DOHH2 (cell line): Measurements from ENCODE around the gene METAP1D.

Source experiments
- CTCF ChIP-seq: fragments of 200-600 bp; sonication (generic); IDR thresholded peaks from one replicate; pipeline ENCODE4 v1.5.1; 2014; ENCODE audit warnings: antibody characterized with exemption, mild to moderate bottlenecking, low read depth, low read length; ENCODE audit not compliant: poor library complexity, severe bottlenecking
- EZH2phosphoT487 ChIP-seq: fragments of 200-600 bp; sonication (generic); IDR thresholded peaks from 2 replicates; pipeline ENCODE4 v1.6.1; 2017; ENCODE audit warnings: borderline replicate concordance, mild to moderate bottlenecking, antibody characterized with exemption, low read length, moderate library complexity, mixed read lengths

DNA sequence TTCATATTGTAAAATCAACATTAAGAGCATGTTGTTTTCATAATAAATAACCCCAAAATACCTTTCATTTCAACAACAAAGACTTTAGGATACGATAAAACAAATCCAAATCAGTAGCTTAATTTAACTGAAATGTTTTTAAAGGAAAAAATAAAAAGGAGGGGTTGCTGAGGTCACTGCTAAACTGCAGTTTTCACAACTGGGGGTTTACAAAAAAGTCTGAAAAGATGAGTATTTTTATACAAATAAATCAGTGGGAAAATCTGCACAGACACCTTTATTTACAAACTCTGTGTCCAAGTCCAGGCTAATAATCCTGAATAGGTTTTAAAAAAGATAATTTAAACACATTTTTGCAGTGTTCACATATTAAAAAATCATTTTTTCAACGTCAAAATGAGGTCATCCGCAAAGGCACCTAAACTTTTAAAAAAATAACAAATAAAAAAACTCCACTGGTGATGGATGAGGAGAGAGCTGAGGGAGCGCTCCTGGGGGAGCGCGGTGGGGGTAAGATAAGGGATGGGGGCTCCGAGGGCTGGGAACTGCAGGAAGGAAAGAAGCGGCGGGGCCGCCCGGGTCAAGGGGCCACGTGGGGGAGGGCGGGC is 99.8 kb downstream of the METAP1D start:
- TF ChIP-seq CTCF (no peak), EZH2phosphoT487 (no peak; the same call in 1 of the 2 replicates)
